AG04449 (cell line): ENCODE measurements around the gene TRIO.

Experiments used
- CTCF ChIA-PET: fragments of 350-600 bp; formaldehyde crosslinking; extraction: SDS; loops from one replicate; lab custom pipeline; 2021; ENCODE audit warnings: antibody characterized with exemption; lab: Yijun Ruan, JAX
- POLR2A ChIA-PET: fragments of 400-600, 350-600 bp; formaldehyde crosslinking; extraction: SDS; loops from one replicate; lab custom pipeline; 2020; ENCODE audit warnings: antibody characterized with exemption, inconsistent platforms; lab: Yijun Ruan, JAX
- DNase-seq: peaks from one replicate; pipeline ENCODE4 v3.0.0-alpha.2; 2010; ENCODE audit warnings: low read depth, low spot score
- H3K4me3 ChIP-seq: 2 replicates; pipeline ENCODE4 v1.5.1; 2011; ENCODE audit warnings: low read depth, mild to moderate bottlenecking, control low read depth, low read length
- CTCF ChIP-seq: IDR thresholded peaks from one replicate; pipeline ENCODE4 v1.5.1; 2011; ENCODE audit warnings: mild to moderate bottlenecking, moderate library complexity, low read length, control low read depth, inconsistent platforms; ENCODE audit not compliant: insufficient read depth; ENCODE audit errors: missing control alignments

Gene TRIO

GRCh38 chr5:14447958-14448911 lies 305.1 kb downstream of the TRIO start:
- no peak for TF ChIP-seq CTCF
- CTCF ChIA-PET = interaction anchor here (0.9 kb wide), 1 partner anchor 201 kb away, joined by 4 read pairs; no protein-coding TSS in a partner anchor
- H3K4me3 ChIP-seq = no peak overlapping the region
- no peak for DNase-seq
- POLR2A ChIA-PET = interaction anchor here (1.3 kb wide), 1 partner anchor 31 kb away, joined by 3 read pairs; no protein-coding TSS in a partner anchor

- CTCF ChIA-PET = interaction anchor here (0.9 kb wide), 1 partner anchor 200 kb away, joined by 4 read pairs; no protein-coding TSS in a partner anchor
- TF ChIP-seq CTCF = no peak
- POLR2A ChIA-PET = interaction anchor here (0.6 to 1.5 kb wide), 4 partner anchors 8 to 32 kb away, joined by 3 to 4 read pairs (median 3); no protein-coding TSS in a partner anchor
- DNase-seq = peak; percentile 94
- H3K4me3 ChIP-seq = no peak overlapping the region; the same call in 1 of the 2 replicates
These were observed 306.0 kb downstream of the TRIO start for GRCh38 chr5:14449052-14449661.

GRCh38 chr5:14450018-14450524 lies 306.9 kb downstream of the TRIO start:
- peak; percentile 82 for DNase-seq
- ChIA-PET POLR2A (interaction anchor here (0.6 to 1.5 kb wide), 4 partner anchors 9 to 33 kb away, joined by 3 to 4 read pairs (median 3); no protein-coding TSS in a partner anchor), CTCF (no interaction called here)
- no peak for TF ChIP-seq CTCF
- no peak overlapping the region for H3K4me3 ChIP-seq

- H3K4me3 ChIP-seq = no peak overlapping the region
- no peak for DNase-seq
- ChIA-PET POLR2A (no interaction called here), CTCF (interaction anchor here (0.9 to 1.2 kb wide), 3 partner anchors 8 to 198 kb away, joined by 3 to 4 read pairs (median 3); no protein-coding TSS in a partner anchor)
- no peak for TF ChIP-seq CTCF
These were observed 307.6 kb downstream of the TRIO start for GRCh38 chr5:14450742-14451141.

GRCh38 chr5:14451871-14452270 lies 308.7 kb downstream of the TRIO start:
- DNase-seq = no peak
- no peak overlapping the region for H3K4me3 ChIP-seq
- no peak for TF ChIP-seq CTCF
- CTCF ChIA-PET = interaction anchor here (0.9 to 1.2 kb wide), 3 partner anchors 9 to 197 kb away, joined by 3 to 4 read pairs (median 3); no protein-coding TSS in a partner anchor
- POLR2A ChIA-PET = no interaction called here
